HepG2 (cell line): ENCODE results near the gene HOXC10. TPM values are rescaled to one million over a fixed set of nuclear protein-coding genes. Genes with fewer than 3 reads are reported as not detected.

Experiments used
- ATAC-seq: fragments of 200-7000 bp; cut with Tn5 transposase; 3 replicates; pipeline ENCODE4 v1.9.1; 2020; ENCODE audit warnings: mild to moderate bottlenecking, moderate library complexity
- BruUV-seq: library from RNA; stranded (reverse); fragments of 400-500 nt; replicated peaks from 2 replicates; lab custom pipeline; 2021; lab: Mats Ljungman, UMichigan
- CTCF ChIA-PET: fragments of 300-600 bp; formaldehyde crosslinking; extraction: SDS; loops from one replicate; lab custom pipeline; 2021; ENCODE audit warnings: low total read pairs, inconsistent platforms, low intra/inter-chr PET ratio; lab: Yijun Ruan, JAX
- POLR2A ChIA-PET: fragments of 350-600 bp; sonication (Branson Sonifier 250); formaldehyde crosslinking; loops from one replicate; lab custom pipeline; 2020; ENCODE audit warnings: antibody characterized with exemption, inconsistent platforms; lab: Yijun Ruan, JAX
- DNase-seq: peaks from one replicate; pipeline ENCODE4 v3.0.0-alpha.2; 2015; ENCODE audit warnings: low spot score
- FAIRE-seq: peaks from 3 replicates; lab custom pipeline; 2011; peaks lifted over from hg19 to GRCh38; lab: Jason Lieb, UNC
- H2AFZ ChIP-seq: one replicate; pipeline ENCODE4 v1.6.1; 2011; ENCODE audit warnings: low read length, inconsistent platforms
- H3K27ac ChIP-seq: fragments of 300-600 bp; 3 replicates; pipeline ENCODE4 v1.8.0; 2011; ENCODE audit warnings: mixed run types, mild to moderate bottlenecking, mixed read lengths, low read length, inconsistent platforms; ENCODE audit not compliant: insufficient read depth; ENCODE audit errors: extremely low read length
- H3K27me3 ChIP-seq, 2 experiments: fragments of 200-600 bp in 1 of 2; 2 replicates in 1 of 2; 3 replicates in 1 of 2; pipeline versions ENCODE4 v1.6.0 to v1.8.0; 2011; ENCODE audit warnings: low read length in 2 of 2, mild to moderate bottlenecking in 2 of 2, moderate library complexity in 2 of 2, inconsistent platforms in 1 of 2; ENCODE audit not compliant: insufficient read depth in 2 of 2, control insufficient read depth in 1 of 2
- H3K36me3 ChIP-seq, 2 experiments: fragments of 200-600 bp in 1 of 2; replicated peaks in 1 of 2; 2 replicates in 1 of 2; 3 replicates in 1 of 2; pipeline versions ENCODE4 v1.5.1 to v1.8.0; 2011; ENCODE audit warnings: low read length in 2 of 2, inconsistent platforms in 1 of 2; ENCODE audit not compliant: insufficient read depth in 2 of 2, control insufficient read depth in 1 of 2
- H3K4me1 ChIP-seq: 2 replicates; pipeline ENCODE4 v1.5.1; 2012; ENCODE audit warnings: low read length, inconsistent platforms; ENCODE audit not compliant: insufficient read depth
- H3K4me2 ChIP-seq: 2 replicates; pipeline ENCODE4 v1.6.0; 2011; ENCODE audit warnings: low read depth, low read length, inconsistent platforms
- H3K4me3 ChIP-seq, 3 experiments: fragments of 200-600 bp in 1 of 3; sonication (generic), shearing (Covaris generic) in 1 of 3; replicated peaks in 1 of 3; 2 replicates each; pipeline ENCODE4 v1.5.1; 2011 to 2016; ENCODE audit warnings: low read length in 3 of 3, inconsistent platforms in 2 of 3, low read depth in 2 of 3, mild to moderate bottlenecking in 2 of 3, control low read depth in 1 of 3, mixed read lengths in 1 of 3; ENCODE audit not compliant: insufficient read depth in 1 of 3
- H3K79me2 ChIP-seq: one replicate; pipeline ENCODE4 v1.6.1; 2011; ENCODE audit warnings: low read length, inconsistent platforms; ENCODE audit not compliant: insufficient read depth
- H3K9ac ChIP-seq: 2 replicates; pipeline ENCODE4 v1.6.0; 2011; ENCODE audit warnings: mild to moderate bottlenecking, low read depth, low read length, inconsistent platforms; ENCODE audit not compliant: insufficient read depth
- H3K9me3 ChIP-seq: 2 replicates; pipeline ENCODE4 v1.5.1; 2012; ENCODE audit warnings: mild to moderate bottlenecking, low read length
- H4K20me1 ChIP-seq: 2 replicates; pipeline ENCODE4 v1.6.0; 2011; ENCODE audit warnings: inconsistent platforms, mild to moderate bottlenecking, low read length, moderate library complexity; ENCODE audit not compliant: insufficient read depth
- CHCHD3 ChIP-seq: sonication (generic); formaldehyde crosslinking; IDR thresholded peaks from 2 replicates; pipeline ENCODE4 v1.8.0; 2022; ENCODE audit warnings: mild to moderate bottlenecking, missing genetic modification reagents, moderate library complexity
- DNMT1 ChIP-seq: sonication (generic); formaldehyde crosslinking; IDR thresholded peaks from 2 replicates; pipeline ENCODE4 v1.5.1; 2020; ENCODE audit warnings: mild to moderate bottlenecking, missing genetic modification reagents
- EEA1 ChIP-seq: sonication (generic); formaldehyde crosslinking; IDR thresholded peaks from 2 replicates; pipeline ENCODE4 v1.5.1; 2020; ENCODE audit warnings: mild to moderate bottlenecking, missing genetic modification reagents, borderline replicate concordance
- EZH2 ChIP-seq: conservative IDR thresholded peaks from 2 replicates; pipeline ENCODE4 v1.6.1; 2012; ENCODE audit warnings: mild to moderate bottlenecking, low read depth, low read length, moderate library complexity
- FOXP1 ChIP-seq, 2 experiments: fragments of 450-650 bp in 1 of 2; IDR thresholded peaks; 2 replicates each; pipeline ENCODE4 v1.6.1; 2017 to 2018; ENCODE audit warnings: antibody characterized with exemption in 1 of 2
- MYNN ChIP-seq: sonication (generic); formaldehyde crosslinking; IDR thresholded peaks from 2 replicates; pipeline ENCODE4 v1.4.0; 2020; ENCODE audit warnings: mild to moderate bottlenecking, low read depth, missing genetic modification reagents
- NCOA5 ChIP-seq: sonication (generic); formaldehyde crosslinking; IDR thresholded peaks from 2 replicates; pipeline ENCODE4 v1.4.0; 2020; ENCODE audit warnings: missing genetic modification reagents
- NRL ChIP-seq: sonication (generic); formaldehyde crosslinking; IDR thresholded peaks from 2 replicates; pipeline ENCODE4 v1.5.0; 2020; ENCODE audit warnings: missing genetic modification reagents, mild to moderate bottlenecking, moderate library complexity, borderline replicate concordance
- PHF8 ChIP-seq: sonication (generic); formaldehyde crosslinking; IDR thresholded peaks from 2 replicates; pipeline ENCODE4 v1.5.0; 2020; ENCODE audit warnings: missing genetic modification reagents
- POLR2G ChIP-seq: fragments of 200-400 bp; formaldehyde crosslinking; IDR thresholded peaks from 2 replicates; pipeline ENCODE4 v1.6.1; 2018; ENCODE audit warnings: mild to moderate bottlenecking, low read depth, low read length, moderate library complexity
- RBFOX2 ChIP-seq: fragments of 200-400 bp; formaldehyde crosslinking; IDR thresholded peaks from 2 replicates; pipeline ENCODE4 v1.6.1; 2017; ENCODE audit warnings: low read depth, mild to moderate bottlenecking, low read length
- TFE3 ChIP-seq: IDR thresholded peaks from 2 replicates; pipeline ENCODE4 v1.6.1; 2016
- ZBTB7B ChIP-seq: sonication (generic); formaldehyde crosslinking; IDR thresholded peaks from 2 replicates; pipeline ENCODE4 v1.4.0; 2020; ENCODE audit warnings: missing genetic modification reagents
- ZFX ChIP-seq: sonication (generic); formaldehyde crosslinking; IDR thresholded peaks from 2 replicates; pipeline ENCODE4 v1.4.0; 2020; ENCODE audit warnings: mild to moderate bottlenecking, low read depth, missing genetic modification reagents, moderate library complexity
- ZFY ChIP-seq: sonication (generic); formaldehyde crosslinking; IDR thresholded peaks from 2 replicates; pipeline ENCODE4 v1.4.0; 2020; ENCODE audit warnings: missing genetic modification reagents
- ZNF12 ChIP-seq: sonication (generic); formaldehyde crosslinking; IDR thresholded peaks from 2 replicates; pipeline ENCODE4 v1.5.0; 2020; ENCODE audit warnings: missing genetic modification reagents
- ZNF367 ChIP-seq: sonication (generic); formaldehyde crosslinking; IDR thresholded peaks from 2 replicates; pipeline ENCODE4 v1.4.0; 2020; ENCODE audit warnings: missing genetic modification reagents, borderline replicate concordance
- ZNF446 ChIP-seq: sonication (generic); formaldehyde crosslinking; IDR thresholded peaks from 2 replicates; pipeline ENCODE4 v1.5.0; 2020; ENCODE audit warnings: mild to moderate bottlenecking, missing genetic modification reagents
- ZNF619 ChIP-seq: sonication (generic); formaldehyde crosslinking; IDR thresholded peaks from 2 replicates; pipeline ENCODE4 v1.4.0; 2020; ENCODE audit warnings: mild to moderate bottlenecking, missing genetic modification reagents
- WGBS: methylation state at CpG from one replicate; pipeline ENCODE4 v1.1.6; 2017; ENCODE audit warnings: low lambda C conversion rate; 5-methylcytosine and 5-hydroxymethylcytosine counted together
- in situ Hi-C: cut with HindIII; loops from 2 replicates; pipeline ENCODE4 v1.10.0; 2017; ENCODE audit warnings: low pct_unique_long_range_greater_than_20kb; ENCODE audit not compliant: extremely low pct_ligation_motif_present
- intact Hi-C: fragments of 100-400 bp; cut with micrococcal nuclease; formaldehyde crosslinking; loops from one replicate; pipeline ENCODE4 v1.10.0; 2022; ENCODE audit not compliant: unreplicated experiment
- polyA plus RNA-seq, 8 experiments: library from polyadenylated mRNA; depleted of rRNA in 3 of 8; stranded (reverse) in 7 of 8; unstranded in 1 of 8; fragments of >200 nt; fragmentation: Illumina TruSeq in 4 of 8; extraction: Trizol in 4 of 8; gene quantifications; 2 replicates each; pipeline versions ENCODE4 v1.2.1 to v1.2.3, GENCODE V29; 2011 to 2016; ENCODE audit warnings: low read depth in 4 of 8, missing spikeins in 1 of 8, mixed read lengths in 1 of 8; ENCODE audit not compliant: insufficient read depth in 1 of 8
- total RNA-seq, 5 experiments: library from RNA; depleted of rRNA; stranded (reverse); fragments of >200 nt; fragmentation: Illumina TruSeq; extraction: Trizol; gene quantifications; 2 replicates each; pipeline ENCODE4 v1.2.3, GENCODE V29; 2016; ENCODE audit warnings: low read depth in 1 of 5
- TF ChIP-seq, protein P1 (sequence below): sonication (generic); formaldehyde crosslinking; IDR thresholded peaks from 2 replicates; pipeline ENCODE4 v1.4.0; 2020; ENCODE audit warnings: mild to moderate bottlenecking, missing genetic modification reagents
- TF ChIP-seq, protein P2 (sequence below): sonication (generic); formaldehyde crosslinking; IDR thresholded peaks from 2 replicates; pipeline ENCODE4 v1.5.1; 2020; ENCODE audit warnings: missing genetic modification reagents, mild to moderate bottlenecking, borderline replicate concordance

HOXC10 gene
- total and polyA plus RNA-seq, 2 of the 13 experiments (the other 11 are each of a cell fraction or from before 2014, with no cell fraction given), result not detected

- peak; percentile 32; the same call in 2 of the 3 replicates for ATAC-seq
- CTCF ChIA-PET, result interaction anchor here (1.4 to 3.3 kb wide), 4 partner anchors 187 to 210 kb away, joined by 9 to 48 read pairs (median 20); no protein-coding TSS in a partner anchor
- DNase-seq, result no peak
- Histone ChIP-seq H3K27me3 (peaks cover 28 to 91% of the 10 kb centered on the region in 2 experiments), H3K4me3 (peak overlapping the region in 1 of 3 experiments; percentile 42; a peak in 3 of 6 replicates), H4K20me1 (no peaks in the 10 kb centered on the region), H3K4me1 (peaks cover 30% of the 10 kb centered on the region), H3K4me2 (peak overlapping the region; percentile 73), H3K79me2 (no peaks in the 10 kb centered on the region), H3K9me3 (no peaks in the 10 kb centered on the region), H2AFZ (no peak overlapping the region), H3K36me3 (no peaks in the 10 kb centered on the region), H3K9ac (peak overlapping the region; percentile 1; the same call in 1 of the 2 replicates), H3K27ac (no peak overlapping the region)
- BruUV-seq, result no TSS peak
- in situ Hi-C loops (no loop called here), intact Hi-C loops (loop anchor here (10.0 kb wide), 1 partner anchor 360 kb away; the partner anchor contains the start of gene GPR84)
- FAIRE-seq, result no peak
- POLR2A ChIA-PET, result interaction anchor here (0.7 to 1.4 kb wide), 3 partner anchors 190 to 275 kb away, joined by 3 read pairs; partner anchors contain the start of genes CBX5 and HNRNPA1
- WGBS, result 25% methylated on average over 30 of the region's 31 CpGs
- TF ChIP-seq, protein P1, sequence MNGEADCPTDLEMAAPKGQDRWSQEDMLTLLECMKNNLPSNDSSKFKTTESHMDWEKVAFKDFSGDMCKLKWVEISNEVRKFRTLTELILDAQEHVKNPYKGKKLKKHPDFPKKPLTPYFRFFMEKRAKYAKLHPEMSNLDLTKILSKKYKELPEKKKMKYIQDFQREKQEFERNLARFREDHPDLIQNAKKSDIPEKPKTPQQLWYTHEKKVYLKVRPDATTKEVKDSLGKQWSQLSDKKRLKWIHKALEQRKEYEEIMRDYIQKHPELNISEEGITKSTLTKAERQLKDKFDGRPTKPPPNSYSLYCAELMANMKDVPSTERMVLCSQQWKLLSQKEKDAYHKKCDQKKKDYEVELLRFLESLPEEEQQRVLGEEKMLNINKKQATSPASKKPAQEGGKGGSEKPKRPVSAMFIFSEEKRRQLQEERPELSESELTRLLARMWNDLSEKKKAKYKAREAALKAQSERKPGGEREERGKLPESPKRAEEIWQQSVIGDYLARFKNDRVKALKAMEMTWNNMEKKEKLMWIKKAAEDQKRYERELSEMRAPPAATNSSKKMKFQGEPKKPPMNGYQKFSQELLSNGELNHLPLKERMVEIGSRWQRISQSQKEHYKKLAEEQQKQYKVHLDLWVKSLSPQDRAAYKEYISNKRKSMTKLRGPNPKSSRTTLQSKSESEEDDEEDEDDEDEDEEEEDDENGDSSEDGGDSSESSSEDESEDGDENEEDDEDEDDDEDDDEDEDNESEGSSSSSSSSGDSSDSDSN (CRISPR knock-in tag), result peak; percentile 44; the same call in 1 of the 2 replicates
- TF ChIP-seq NRL (CRISPR knock-in tag), result no peak
- no peak for TF ChIP-seq NCOA5 (CRISPR knock-in tag)
- no peak for TF ChIP-seq ZNF446
- TF ChIP-seq ZNF367 (CRISPR knock-in tag), result no peak
- TF ChIP-seq RBFOX2, result peak; percentile 50; the same call in 1 of the 2 replicates
- no peak for TF ChIP-seq MYNN (CRISPR knock-in tag)
- no peak for TF ChIP-seq ZNF619
- TF ChIP-seq EEA1, result no peak
- TF ChIP-seq ZFX (CRISPR knock-in tag), result peak; percentile 79
- TF ChIP-seq PHF8 (CRISPR knock-in tag), result peak; percentile 36; the same call in 1 of the 2 replicates
- TF ChIP-seq FOXP1 (IDR thresholded peaks at IDR 0.05), result no peak
- no peak for TF ChIP-seq FOXP1 (CRISPR knock-in tag; IDR thresholded peaks at IDR 0.05)
- peak; percentile 56 for TF ChIP-seq ZFY
- TF ChIP-seq ZNF12 (CRISPR knock-in tag), result no peak
- no peak for TF ChIP-seq ZBTB7B
- TF ChIP-seq CHCHD3 (CRISPR knock-in tag), result no peak
- no peak for TF ChIP-seq DNMT1 (CRISPR knock-in tag)
- TF ChIP-seq TFE3 (CRISPR knock-in tag), result no peak
- peak; percentile 40; the same call in 1 of the 2 replicates for TF ChIP-seq POLR2G
- TF ChIP-seq, protein P2, sequence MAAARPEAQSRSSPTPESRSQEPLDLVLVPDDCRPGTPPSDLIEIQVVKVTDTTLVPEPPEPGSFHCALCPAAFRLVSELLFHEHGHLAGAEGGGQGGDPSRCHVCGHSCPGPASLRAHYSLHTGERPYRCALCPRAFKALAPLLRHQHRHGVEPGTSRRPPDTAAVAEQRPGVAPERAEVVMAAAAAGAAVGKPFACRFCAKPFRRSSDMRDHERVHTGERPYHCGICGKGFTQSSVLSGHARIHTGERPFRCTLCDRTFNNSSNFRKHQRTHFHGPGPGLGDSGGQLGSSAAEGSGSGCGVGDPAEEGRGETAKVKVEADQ (CRISPR knock-in tag), result no peak
- 0 out of 2 replicates have a peak, but pooled peaks have one; percentile 11 for TF ChIP-seq EZH2
These were observed 20.0 kb downstream of the HOXC10 start for GRCh38 chr12:54004841-54005530.
